Measurements from ENCODE around the gene CAMK1D. TPM values are rescaled to one million over a fixed set of nuclear protein-coding genes. Genes with fewer than 3 reads are reported as not detected.

The CAMK1D gene
- total RNA-seq, 1 donor from 2014 or later: 6.5 TPM

GRCh38 chr10:12583891-12584595 lies 234.7 kb downstream of the CAMK1D start:
- peaks cover 5% of the 10 kb centered on the region for H3K36me3 Mint-ChIP-seq (ENCODE audit: low read depth)
- H3K4me1 Mint-ChIP-seq: no peaks in the 10 kb centered on the region
- DNase-seq (ENCODE audit: low read depth, low spot score): no peak
- H3K27me3 Mint-ChIP-seq (ENCODE audit: low read depth): no peaks in the 10 kb centered on the region
- no peak overlapping the region for H3K27ac Mint-ChIP-seq (ENCODE audit: unreplicated experiment)
- TF ChIP-seq, protein P1, sequence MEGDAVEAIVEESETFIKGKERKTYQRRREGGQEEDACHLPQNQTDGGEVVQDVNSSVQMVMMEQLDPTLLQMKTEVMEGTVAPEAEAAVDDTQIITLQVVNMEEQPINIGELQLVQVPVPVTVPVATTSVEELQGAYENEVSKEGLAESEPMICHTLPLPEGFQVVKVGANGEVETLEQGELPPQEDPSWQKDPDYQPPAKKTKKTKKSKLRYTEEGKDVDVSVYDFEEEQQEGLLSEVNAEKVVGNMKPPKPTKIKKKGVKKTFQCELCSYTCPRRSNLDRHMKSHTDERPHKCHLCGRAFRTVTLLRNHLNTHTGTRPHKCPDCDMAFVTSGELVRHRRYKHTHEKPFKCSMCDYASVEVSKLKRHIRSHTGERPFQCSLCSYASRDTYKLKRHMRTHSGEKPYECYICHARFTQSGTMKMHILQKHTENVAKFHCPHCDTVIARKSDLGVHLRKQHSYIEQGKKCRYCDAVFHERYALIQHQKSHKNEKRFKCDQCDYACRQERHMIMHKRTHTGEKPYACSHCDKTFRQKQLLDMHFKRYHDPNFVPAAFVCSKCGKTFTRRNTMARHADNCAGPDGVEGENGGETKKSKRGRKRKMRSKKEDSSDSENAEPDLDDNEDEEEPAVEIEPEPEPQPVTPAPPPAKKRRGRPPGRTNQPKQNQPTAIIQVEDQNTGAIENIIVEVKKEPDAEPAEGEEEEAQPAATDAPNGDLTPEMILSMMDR (conservative IDR thresholded peaks at IDR 0.05): no peak
- peaks cover 8% of the 10 kb centered on the region for H3K9me3 Mint-ChIP-seq
- H3K4me3 Mint-ChIP-seq: no peak overlapping the region

DNA sequence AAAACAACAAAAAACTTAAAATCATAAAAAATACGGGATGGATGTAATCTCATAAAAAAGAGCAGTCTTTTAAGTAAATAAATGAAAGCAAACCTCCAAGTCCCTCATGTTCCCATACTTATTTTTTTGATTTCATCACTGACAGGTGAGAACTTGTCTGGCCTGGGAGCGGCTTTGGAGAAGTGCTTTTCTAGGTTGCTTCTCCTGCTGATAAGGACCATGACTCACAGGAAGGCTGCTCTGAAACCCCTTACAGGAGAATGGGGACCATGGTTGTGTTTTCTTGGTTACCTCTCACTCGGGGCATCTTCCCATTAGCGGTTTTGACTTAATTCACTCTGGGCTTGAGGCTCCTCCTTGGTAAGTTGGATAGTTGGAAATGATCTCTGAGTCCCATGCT lies 237.4 kb downstream of the CAMK1D start:
- Mint-ChIP-seq H3K4me1 (peaks cover 12% of the 10 kb centered on the region), H3K27ac (ENCODE audit: unreplicated experiment) (no peak overlapping the region), H3K4me3 (no peak overlapping the region), H3K9me3 (peaks cover 1% of the 10 kb centered on the region), H3K27me3 (ENCODE audit: low read depth) (no peaks in the 10 kb centered on the region), H3K36me3 (ENCODE audit: low read depth) (peaks cover 1% of the 10 kb centered on the region)
- no peak for DNase-seq (ENCODE audit: low read depth, low spot score)
- TF ChIP-seq, protein P1 (conservative IDR thresholded peaks at IDR 0.05): no peak

- Mint-ChIP-seq H3K4me1 (peaks cover 12% of the 10 kb centered on the region), H3K27ac (ENCODE audit: unreplicated experiment) (no peak overlapping the region), H3K27me3 (ENCODE audit: low read depth) (no peaks in the 10 kb centered on the region), H3K4me3 (no peak overlapping the region), H3K9me3 (no peaks in the 10 kb centered on the region), H3K36me3 (ENCODE audit: low read depth) (no peaks in the 10 kb centered on the region)
- DNase-seq (ENCODE audit: low read depth, low spot score): no peak
- TF ChIP-seq, protein P1 (conservative IDR thresholded peaks at IDR 0.05): no peak
Measured at GRCh38 chr10:12587451-12587888, 238.1 kb downstream of the CAMK1D start.

- H3K27ac Mint-ChIP-seq (ENCODE audit: unreplicated experiment): no peak overlapping the region
Measured at GRCh38 chr10:12588091-12588860, 238.9 kb downstream of the CAMK1D start.

DNA sequence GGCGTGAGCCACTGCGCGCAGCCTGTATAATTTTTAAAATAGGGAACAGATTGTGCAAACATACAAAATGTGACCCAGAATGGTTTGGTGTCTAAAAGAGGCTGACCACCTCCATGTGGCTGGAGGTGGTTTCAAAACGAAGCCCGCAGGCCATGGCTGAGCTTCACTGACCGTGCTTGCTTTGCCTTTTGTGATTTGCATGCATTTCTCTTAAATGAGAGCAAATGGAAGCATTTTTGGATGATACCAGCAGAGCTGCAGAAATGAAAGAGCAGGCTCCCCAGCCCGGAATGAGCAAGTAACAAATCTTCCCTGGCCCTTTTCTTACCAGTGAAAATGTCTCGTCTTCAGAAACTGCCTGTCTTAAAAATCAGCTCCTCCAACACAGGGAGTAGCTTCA lies 239.9 kb downstream of the CAMK1D start:
- Mint-ChIP-seq H3K27ac (ENCODE audit: unreplicated experiment) (no peak overlapping the region), H3K9me3 (no peaks in the 10 kb centered on the region), H3K36me3 (ENCODE audit: low read depth) (no peaks in the 10 kb centered on the region), H3K4me1 (peaks cover 12% of the 10 kb centered on the region), H3K27me3 (ENCODE audit: low read depth) (no peaks in the 10 kb centered on the region), H3K4me3 (no peak overlapping the region)
- no peak for DNase-seq (ENCODE audit: low read depth, low spot score)
- TF ChIP-seq, protein P1 (conservative IDR thresholded peaks at IDR 0.05): no peak

More at GRCh38 chr10:12588091-12588860, 238.9 kb downstream of the CAMK1D start:
- Mint-ChIP-seq H3K27me3 (ENCODE audit: low read depth) (no peaks in the 10 kb centered on the region), H3K36me3 (ENCODE audit: low read depth) (no peaks in the 10 kb centered on the region), H3K4me1 (peaks cover 12% of the 10 kb centered on the region), H3K4me3 (no peak overlapping the region), H3K9me3 (no peaks in the 10 kb centered on the region)
- DNase-seq (ENCODE audit: low read depth, low spot score): no peak
- TF ChIP-seq, protein P1 (conservative IDR thresholded peaks at IDR 0.05): no peak

All from neural crest cell (in vitro differentiated cells).